T-helper 22 cell (primary cell): ENCODE results near the gene CFAP52.
"Not testable (repeated sequence)": the region's sequence is repeated elsewhere in the genome, so short reads cannot be mapped to it uniquely, and the experiment has no call there.

ENCODE experiments used
- DNase-seq: peaks from one replicate; pipeline ENCODE4 v3.0.0-alpha.2; 2020; ENCODE audit warnings: low read depth

CFAP52 gene, protein sequence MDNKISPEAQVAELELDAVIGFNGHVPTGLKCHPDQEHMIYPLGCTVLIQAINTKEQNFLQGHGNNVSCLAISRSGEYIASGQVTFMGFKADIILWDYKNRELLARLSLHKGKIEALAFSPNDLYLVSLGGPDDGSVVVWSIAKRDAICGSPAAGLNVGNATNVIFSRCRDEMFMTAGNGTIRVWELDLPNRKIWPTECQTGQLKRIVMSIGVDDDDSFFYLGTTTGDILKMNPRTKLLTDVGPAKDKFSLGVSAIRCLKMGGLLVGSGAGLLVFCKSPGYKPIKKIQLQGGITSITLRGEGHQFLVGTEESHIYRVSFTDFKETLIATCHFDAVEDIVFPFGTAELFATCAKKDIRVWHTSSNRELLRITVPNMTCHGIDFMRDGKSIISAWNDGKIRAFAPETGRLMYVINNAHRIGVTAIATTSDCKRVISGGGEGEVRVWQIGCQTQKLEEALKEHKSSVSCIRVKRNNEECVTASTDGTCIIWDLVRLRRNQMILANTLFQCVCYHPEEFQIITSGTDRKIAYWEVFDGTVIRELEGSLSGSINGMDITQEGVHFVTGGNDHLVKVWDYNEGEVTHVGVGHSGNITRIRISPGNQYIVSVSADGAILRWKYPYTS

DNA sequence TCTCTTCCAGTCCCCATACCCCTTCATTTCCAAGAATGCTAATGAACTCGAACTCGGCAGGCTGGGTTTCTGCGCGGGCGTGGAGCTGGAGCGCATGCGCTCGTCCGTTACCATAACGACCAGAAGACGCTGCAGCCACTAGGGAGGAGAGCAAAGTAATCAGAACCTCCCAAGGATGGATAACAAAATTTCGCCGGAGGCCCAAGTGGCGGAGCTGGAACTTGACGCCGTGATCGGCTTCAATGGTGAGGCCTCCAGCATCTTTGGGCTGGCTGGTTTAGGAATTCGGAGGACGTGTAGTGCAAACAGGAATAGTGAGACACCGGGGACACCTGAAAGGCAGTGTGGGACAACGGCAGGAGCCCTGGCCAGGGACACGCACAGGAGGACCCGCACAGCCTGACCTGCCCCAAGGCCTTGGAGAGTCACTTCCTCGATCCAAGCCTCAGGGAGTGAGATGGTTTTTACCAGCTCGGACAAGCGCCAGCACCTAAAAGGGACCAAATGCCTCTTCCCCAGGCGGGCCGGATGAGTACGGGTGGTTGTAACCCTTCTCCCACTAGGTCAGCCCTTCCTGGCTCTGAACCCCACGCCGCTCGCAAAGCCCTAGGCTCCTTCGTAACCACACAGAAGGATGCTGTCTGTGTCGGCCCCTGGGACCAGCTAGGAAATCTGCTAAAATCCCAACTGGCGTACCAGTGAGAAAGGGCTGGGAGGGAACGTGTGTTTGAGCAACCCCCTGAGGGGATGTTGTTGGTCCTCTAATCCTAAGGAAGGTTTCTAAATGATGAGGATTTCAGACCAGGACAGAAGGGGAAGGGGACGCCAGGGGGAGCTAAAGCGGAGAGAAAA, at the start of gene CFAP52:
Gene CFAP52, plus strand, starts transcription at position 122 of the 852 bp plus-strand sequence. Its CDS starts 54 bp downstream, at position 176.
- peak; percentile 59 for DNase-seq

DNA sequence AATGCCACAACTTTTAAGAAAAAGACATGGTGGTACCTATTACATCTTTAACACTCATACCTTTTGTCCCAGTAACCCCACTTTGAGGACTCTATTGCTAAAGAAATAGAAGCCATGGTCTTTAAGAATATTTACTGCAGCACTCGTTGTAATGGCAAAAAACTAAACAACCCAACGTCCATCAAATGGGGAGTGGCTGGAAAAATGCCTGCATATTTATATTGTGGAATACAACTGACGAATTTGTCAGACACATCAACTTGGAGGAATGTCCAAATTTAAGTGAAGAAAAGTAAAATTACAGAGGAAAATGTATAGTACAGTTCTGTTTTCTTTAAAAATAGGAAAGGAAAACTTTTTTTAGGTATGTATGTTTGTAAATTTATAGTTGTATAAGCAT, 48.7 kb upstream of the CFAP52 start:
- DNase-seq, result no peak

DNA sequence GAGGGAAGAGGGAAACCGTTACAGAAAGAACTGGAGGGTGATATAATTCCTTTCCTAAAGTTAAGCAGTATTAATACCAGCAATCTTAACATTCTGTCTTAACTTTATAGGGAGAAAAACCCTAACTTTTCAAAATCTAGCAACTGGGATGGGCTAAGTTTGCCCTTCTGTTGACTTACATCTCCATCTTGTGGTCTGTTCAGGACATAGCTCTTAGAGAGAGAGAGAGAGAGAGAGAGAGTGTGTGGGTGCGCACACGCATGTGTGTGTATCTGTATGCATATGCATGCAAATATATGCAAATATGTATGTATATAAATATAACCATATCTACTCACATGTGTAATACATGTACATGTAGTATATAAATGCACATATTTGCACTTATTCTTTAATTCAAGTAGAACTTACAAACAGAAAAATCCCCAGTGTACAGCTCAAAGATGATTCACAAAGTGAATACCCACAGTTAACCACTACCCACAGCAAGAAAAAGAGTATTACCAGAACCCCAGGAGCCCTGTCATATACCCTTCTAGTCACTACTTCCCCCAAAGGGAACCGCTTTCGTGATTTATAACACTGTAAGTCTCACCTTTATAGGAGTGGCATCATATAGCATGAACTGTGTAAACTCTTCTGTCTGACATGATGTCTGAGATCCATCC, 47.3 kb upstream of the CFAP52 start:
- no peak for DNase-seq

- DNase-seq, result no peak
Measured at GRCh38 chr17:9531034-9531433, 45.4 kb upstream of the CFAP52 start.

DNA sequence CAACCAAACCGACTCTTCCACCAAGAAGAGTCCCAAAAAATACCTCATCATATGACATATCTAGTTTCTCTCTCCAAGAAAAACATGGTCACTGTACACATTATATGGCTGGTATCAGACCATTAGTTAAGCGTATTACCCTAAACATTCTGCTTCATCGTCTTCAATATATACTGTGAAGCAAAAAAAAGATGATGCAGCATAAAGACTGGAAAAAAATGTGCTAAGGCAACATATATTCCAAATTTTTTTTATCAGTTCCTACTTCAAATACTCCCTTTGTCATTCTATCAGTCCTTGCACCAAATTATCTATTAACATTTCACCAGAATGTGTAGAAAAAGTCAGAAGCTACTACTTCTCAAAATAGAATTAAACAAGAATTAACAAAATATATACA, 43.7 kb upstream of the CFAP52 start:
- DNase-seq, result no peak

GRCh38 chr17:9533441-9533840, 43.0 kb upstream of the CFAP52 start:
- no peak for DNase-seq

DNA sequence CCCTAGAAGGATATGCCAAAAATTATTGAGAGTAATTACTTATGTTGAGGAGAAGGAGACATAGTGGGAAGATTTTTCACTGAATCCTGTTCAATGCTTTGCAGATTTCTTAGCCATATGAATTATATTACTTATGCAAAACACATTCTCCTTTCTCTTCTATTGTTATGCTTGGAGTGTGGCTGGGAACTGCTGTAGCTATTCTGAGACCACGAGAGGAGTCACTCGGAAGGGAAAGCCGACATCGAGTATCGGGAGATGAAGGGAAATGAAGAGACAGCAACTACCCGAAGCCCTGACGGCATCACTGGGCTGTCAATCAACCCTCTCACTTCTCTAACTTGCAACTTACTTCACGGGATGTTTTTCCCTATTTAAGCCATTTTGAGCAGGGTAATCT, 40.4 kb upstream of the CFAP52 start:
- DNase-seq, result no peak

GRCh38 chr17:9537177-9537776, 39.2 kb upstream of the CFAP52 start:
- no peak for DNase-seq

- no peak for DNase-seq
Measured at GRCh38 chr17:9538626-9539025, 37.8 kb upstream of the CFAP52 start.

- no peak for DNase-seq
Measured at GRCh38 chr17:9541718-9542117, 34.7 kb upstream of the CFAP52 start.

DNA sequence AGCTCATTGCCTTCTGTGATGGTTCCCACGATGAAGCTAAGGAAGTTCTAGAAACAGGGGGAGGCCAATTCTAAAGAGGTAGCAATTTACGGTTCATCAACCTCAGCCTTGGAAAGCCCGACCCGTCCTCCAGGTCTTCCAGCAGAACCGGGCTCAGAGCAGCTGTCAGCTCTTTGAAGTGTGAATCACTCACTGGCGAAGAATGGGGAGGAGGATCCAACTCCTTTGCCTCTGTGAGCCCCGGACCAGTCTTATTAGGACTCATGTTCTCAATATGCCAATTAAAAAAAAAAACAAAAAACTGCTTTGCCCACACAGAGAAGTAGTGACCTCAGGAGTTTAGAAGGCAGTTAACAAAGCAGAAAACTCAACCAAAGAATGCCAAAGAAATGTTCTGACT, 32.2 kb upstream of the CFAP52 start:
- DNase-seq, result no peak

- no peak for DNase-seq
Measured at GRCh38 chr17:9549215-9549614, 27.2 kb upstream of the CFAP52 start.

GRCh38 chr17:9553181-9553580, 23.3 kb upstream of the CFAP52 start:
- DNase-seq, result no peak

DNA sequence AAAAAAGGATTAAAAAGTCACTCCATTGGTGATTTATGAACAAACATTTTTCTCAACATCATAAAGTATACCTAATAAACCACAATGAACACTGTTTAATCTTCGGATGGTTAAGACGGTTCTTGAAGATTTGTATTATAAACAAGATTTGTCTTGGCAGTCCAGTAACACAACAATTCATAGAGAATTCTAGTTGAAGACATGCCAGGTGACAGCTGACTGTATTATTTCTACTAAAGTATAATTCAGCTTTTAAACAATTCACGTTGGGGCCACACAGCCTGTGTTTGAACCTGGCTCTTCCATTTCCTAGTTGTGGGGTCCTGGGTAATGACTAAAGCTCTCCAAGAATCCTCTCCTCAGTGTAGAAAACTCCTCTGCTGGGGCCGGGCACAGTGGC, 22.8 kb upstream of the CFAP52 start:
- no peak for DNase-seq

DNA sequence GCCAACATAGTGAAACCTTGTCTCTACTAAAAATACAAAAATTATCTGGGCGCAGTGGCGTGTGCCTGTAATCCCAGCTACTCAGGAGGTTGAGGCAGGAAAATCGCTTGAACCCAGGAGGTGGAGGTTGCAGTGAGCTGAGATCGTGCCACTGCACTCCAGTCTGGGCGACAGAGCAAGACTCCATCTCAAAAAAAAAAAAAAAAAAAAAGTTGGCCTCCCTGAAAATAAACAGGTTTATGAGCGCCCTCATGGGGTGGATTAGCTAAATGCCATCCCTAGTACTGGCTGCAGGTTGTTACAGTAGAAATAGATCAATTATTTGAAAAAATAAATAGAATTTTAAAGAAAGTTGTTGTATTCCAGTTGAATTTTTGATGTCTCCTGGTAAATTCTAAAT, 21.7 kb upstream of the CFAP52 start:
- DNase-seq, result not testable (repeated sequence)

DNA sequence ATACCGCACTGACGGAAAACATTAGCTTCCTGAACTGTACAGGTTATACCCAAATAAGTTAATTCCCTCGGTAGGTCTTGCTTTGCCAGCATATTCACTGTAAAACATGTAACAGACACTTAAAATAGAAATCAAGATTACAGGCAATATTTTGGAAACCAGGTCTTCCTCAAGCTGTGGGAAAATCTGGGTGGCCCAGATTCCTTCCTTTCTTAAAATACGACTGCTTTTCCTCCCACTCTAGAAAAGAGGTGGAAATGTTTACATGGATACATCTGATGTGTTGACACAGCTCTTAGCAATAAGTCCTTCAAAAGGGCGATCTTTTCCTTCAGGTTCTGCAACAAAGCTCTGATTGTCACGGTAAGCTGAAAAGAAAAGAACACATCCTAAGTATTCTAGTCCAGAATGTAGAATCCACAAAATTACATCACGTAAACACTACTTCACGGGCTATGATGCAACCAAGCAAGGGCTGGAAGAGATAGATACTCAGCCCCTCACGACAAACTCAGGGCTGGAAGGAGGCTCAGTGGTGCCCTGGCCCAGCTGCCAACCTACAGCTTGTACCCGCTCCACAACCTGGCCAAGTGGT, 19.2 kb upstream of the CFAP52 start:
- DNase-seq, result no peak

- DNase-seq, result no peak
Measured at GRCh38 chr17:9557857-9558256, 18.6 kb upstream of the CFAP52 start.

DNA sequence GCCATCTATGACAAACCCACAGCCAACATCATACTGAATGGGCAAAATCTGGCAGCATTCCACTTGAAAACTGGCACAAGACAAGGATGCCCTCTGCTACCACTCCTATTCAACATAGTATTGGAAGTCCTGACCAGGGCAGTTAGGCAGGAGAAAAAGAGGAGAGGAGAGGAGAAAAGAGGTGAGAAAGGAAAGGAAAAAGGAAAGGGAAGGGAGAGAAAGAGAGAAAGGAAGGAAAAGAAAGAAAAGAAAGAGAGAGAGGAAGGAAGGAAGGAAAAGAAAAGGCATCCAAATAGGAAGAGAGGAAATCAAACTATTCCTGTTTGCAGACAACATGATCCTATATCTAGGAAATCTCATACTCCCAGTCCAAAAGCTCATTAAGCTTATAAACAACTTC, 12.3 kb upstream of the CFAP52 start:
- DNase-seq, result no peak

GRCh38 chr17:9566067-9566466, 10.4 kb upstream of the CFAP52 start:
- DNase-seq, result no peak

GRCh38 chr17:9566739-9567138, 9.7 kb upstream of the CFAP52 start:
- not testable (repeated sequence) for DNase-seq

DNA sequence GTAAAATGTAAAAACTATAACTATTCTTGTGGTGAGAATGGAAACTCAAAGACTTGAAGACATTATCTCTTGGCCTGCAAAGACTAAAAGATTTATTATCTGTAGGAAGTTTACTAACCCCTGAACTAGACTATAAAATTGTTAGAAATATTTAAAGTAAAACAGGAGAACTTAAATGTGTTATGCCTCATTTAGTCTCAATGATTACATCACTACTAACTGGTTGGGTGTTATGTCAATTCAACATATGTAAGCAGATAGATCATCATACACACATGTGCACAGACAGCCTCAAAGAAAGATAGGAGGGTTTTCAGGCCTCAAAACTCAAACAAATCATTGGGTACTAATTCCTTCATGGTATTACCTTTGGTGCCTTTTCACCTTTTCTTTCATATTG, 8.4 kb upstream of the CFAP52 start:
- no peak for DNase-seq
